CD4-positive, alpha-beta memory T cell (primary cell): ENCODE measurements around the gene TRIP4. TPM values are rescaled to one million over a fixed set of nuclear protein-coding genes. Genes with fewer than 3 reads are reported as not detected.
"Not testable (repeated sequence)": the region's sequence is repeated elsewhere in the genome, so short reads cannot be mapped to it uniquely, and the experiment has no call there.

Experiments used
- CTCF ChIA-PET: fragments of 350-600 bp; sonication (Branson Sonifier 250); formaldehyde crosslinking; loops from one replicate; lab custom pipeline; 2021; ENCODE audit warnings: inconsistent platforms; ENCODE audit not compliant: partially characterized antibody; lab: Charles Lee
- POLR2A ChIA-PET: fragments of 350-600 bp; sonication (Branson Sonifier 250); formaldehyde crosslinking; loops from one replicate; lab custom pipeline; 2021; ENCODE audit not compliant: partially characterized antibody; lab: Charles Lee
- DNase-seq, 5 donors: peaks; one replicate each; pipeline versions ENCODE4 v3.0.0 to v3.0.0-alpha.2; 2020 to 2022; ENCODE audit warnings: mixed read lengths in 1 of 5
- H3K27ac ChIP-seq: one replicate; pipeline ENCODE4 v1.7.0; 2013; ENCODE audit warnings: low read depth, low read length
- H3K27me3 ChIP-seq: 2 replicates; pipeline ENCODE4 v1.7.0; 2013; ENCODE audit warnings: mild to moderate bottlenecking, low read length, moderate library complexity; ENCODE audit not compliant: insufficient read depth
- H3K36me3 ChIP-seq: 2 replicates; pipeline ENCODE4 v1.7.0; 2013; ENCODE audit warnings: mild to moderate bottlenecking, low read length, moderate library complexity; ENCODE audit not compliant: insufficient read depth
- H3K4me1 ChIP-seq: 2 replicates; pipeline ENCODE4 v1.7.0; 2013; ENCODE audit warnings: mild to moderate bottlenecking, low read length, moderate library complexity; ENCODE audit not compliant: insufficient read depth
- H3K4me3 ChIP-seq, 2 donors: one replicate each; pipeline ENCODE4 v1.7.0; 2013; ENCODE audit warnings: low read length in 2 of 2, mild to moderate bottlenecking in 1 of 2
- H3K9me3 ChIP-seq, 2 donors: one replicate each; pipeline ENCODE4 v1.7.0; 2013; ENCODE audit warnings: low read length in 2 of 2, control low read depth in 1 of 2; ENCODE audit not compliant: control insufficient read depth in 1 of 2
- H3K27ac Mint-ChIP-seq, 7 donors: one replicate each; pipeline ENCODE4 v1.8.0; 2020 to 2021; ENCODE audit warnings: mixed read lengths in 7 of 7, mild to moderate bottlenecking in 6 of 7, inconsistent platforms in 3 of 7, moderate library complexity in 3 of 7
- H3K27me3 Mint-ChIP-seq, 2 donors: one replicate each; pipeline ENCODE4 v1.8.0; 2020 to 2021; ENCODE audit warnings: mixed read lengths in 2 of 2
- H3K36me3 Mint-ChIP-seq, 2 donors: one replicate each; pipeline ENCODE4 v1.8.0; 2020 to 2021; ENCODE audit warnings: mixed read lengths in 2 of 2, inconsistent platforms in 1 of 2, mild to moderate bottlenecking in 1 of 2
- H3K4me1 Mint-ChIP-seq, 4 donors: one replicate each; pipeline ENCODE4 v1.8.0; 2020 to 2021; ENCODE audit warnings: mixed read lengths in 4 of 4, mild to moderate bottlenecking in 1 of 4
- H3K4me3 Mint-ChIP-seq, 8 donors: one replicate each; pipeline ENCODE4 v1.8.0; 2020 to 2021; ENCODE audit warnings: mixed read lengths in 8 of 8, mild to moderate bottlenecking in 7 of 8, moderate library complexity in 6 of 8, inconsistent platforms in 3 of 8
- H3K9me3 Mint-ChIP-seq, 8 donors: one replicate each; pipeline ENCODE4 v1.8.0; 2020 to 2021; ENCODE audit warnings: mixed read lengths in 8 of 8, mild to moderate bottlenecking in 5 of 8, inconsistent platforms in 3 of 8, moderate library complexity in 1 of 8
- intact Hi-C: fragments of 100-400 bp; cut with micrococcal nuclease; formaldehyde crosslinking; loops from one replicate; pipeline ENCODE4 v1.15.1; 2023
- polyA plus RNA-seq, 2 donors: library from polyadenylated mRNA; unstranded; fragments of 300-500 nt; fragmentation: Illumina TruSeq; gene quantifications; one replicate each; pipeline ENCODE4 v1.2.3, GENCODE V29; 2021
- total RNA-seq, 2 experiments: library from RNA; stranded (reverse); gene quantifications; one replicate each; pipeline ENCODE4 v1.2.3, GENCODE V29; 2021

The TRIP4 gene
- total and polyA plus RNA-seq, 4 experiments from 2014 or later, result 28.2 to 37.1 (median 29.4) TPM

DNA sequence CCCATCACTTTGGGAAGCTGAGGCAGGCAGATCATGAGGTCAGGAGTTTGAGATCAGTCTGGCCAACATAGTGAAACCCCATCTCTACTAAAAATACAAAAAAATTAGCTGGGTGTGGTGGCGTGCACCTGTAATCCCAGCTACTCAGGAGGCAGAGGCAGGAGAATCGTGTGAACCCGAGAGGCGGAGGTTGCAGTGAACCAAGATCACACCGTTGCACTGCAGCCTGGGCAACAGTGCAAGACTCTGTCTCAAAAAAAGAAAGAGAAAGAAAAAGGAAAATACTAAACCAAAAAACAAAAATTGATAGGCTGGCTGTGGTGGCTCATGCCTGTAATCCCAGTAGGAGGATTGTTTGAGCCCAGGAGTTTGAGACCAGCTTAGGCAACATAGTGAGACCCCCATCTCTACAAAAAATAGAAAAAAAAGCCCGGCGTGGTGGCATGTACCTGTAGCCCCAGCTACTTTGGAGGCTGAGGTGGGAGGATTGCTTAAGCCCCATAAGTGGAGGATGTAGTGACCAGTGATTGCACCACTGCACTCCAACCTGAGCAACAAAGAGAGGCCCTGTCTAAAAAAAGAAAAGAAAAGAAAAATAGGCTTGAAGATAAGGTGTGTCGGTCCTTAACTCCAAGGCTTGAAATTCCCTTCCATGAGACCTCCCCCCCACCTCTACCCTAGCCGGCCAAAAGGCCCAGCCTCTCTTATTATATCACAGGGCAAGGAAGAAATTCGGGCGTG, 7.3 kb upstream of the TRIP4 start:
- POLR2A ChIA-PET, result interaction anchor here (0.6 kb wide), 1 partner anchor 217 kb away, joined by 3 read pairs; the partner anchor contains the start of gene PPIB
- intact Hi-C loops, result loop anchor here (2.0 to 10.0 kb wide), 2 partner anchors 45 to 285 kb away; partner anchors contain the start of genes CIAO2A and SNX1
- peaks cover 15% of the 10 kb centered on the region for H3K4me1 ChIP-seq
- H3K27ac ChIP-seq, result peak overlapping the region; percentile 14
- not testable (repeated sequence) for H3K27me3 ChIP-seq, DNase-seq, H3K9me3 ChIP-seq, H3K36me3 Mint-ChIP-seq, H3K27me3 Mint-ChIP-seq, H3K36me3 ChIP-seq, H3K9me3 Mint-ChIP-seq
- peak overlapping the region in 3 of 7 donors; percentile 13 to 59 (median 53) for H3K27ac Mint-ChIP-seq
- H3K4me3 Mint-ChIP-seq, result peak overlapping the region; percentile 89 to 98 (median 94)
- CTCF ChIA-PET, result interaction anchor here (0.6 kb wide), 1 partner anchor 175 kb away, joined by 3 read pairs; no protein-coding TSS in a partner anchor
- H3K4me1 Mint-ChIP-seq, result peaks cover 6 to 25% (median 10%) of the 10 kb centered on the region in 4 donors
- peak overlapping the region; percentile 55 to 62 for H3K4me3 ChIP-seq

GRCh38 chr15:64381000-64381751, 6.5 kb upstream of the TRIP4 start, which contains the start of gene PCLAF:
Gene PCLAF, minus strand, starts transcription at chr15:64381441. Its CDS starts 70 bp downstream, at chr15:64381371.
- peaks cover 0 to 4% of the 10 kb centered on the region in 2 donors for H3K36me3 Mint-ChIP-seq
- H3K4me1 Mint-ChIP-seq, result peaks cover 6 to 25% (median 10%) of the 10 kb centered on the region in 4 donors
- intact Hi-C loops, result loop anchor here (2.0 to 10.0 kb wide), 2 partner anchors 46 to 286 kb away; partner anchors contain the start of genes CIAO2A and SNX1
- Histone ChIP-seq H3K9me3 (no peaks in the 10 kb centered on the region), H3K36me3 (no peaks in the 10 kb centered on the region), H3K27me3 (no peaks in the 10 kb centered on the region), H3K4me3 (peak within 1 kb of the TSS; percentile 55 to 62), H3K27ac (peak within 1 kb of the TSS; percentile 14), H3K4me1 (peaks cover 15% of the 10 kb centered on the region)
- DNase-seq, result peak; percentile 85 to 93 (median 86)
- no peaks in the 10 kb centered on the region for H3K27me3 Mint-ChIP-seq
- ChIA-PET CTCF (no interaction called here), POLR2A (interaction anchor here (1.0 kb wide), 1 partner anchor 102 kb away, joined by 3 read pairs; no protein-coding TSS in a partner anchor)
- peak within 1 kb of the TSS; percentile 9 to 93 (median 84) for H3K27ac Mint-ChIP-seq
- H3K9me3 Mint-ChIP-seq, result no peaks in the 10 kb centered on the region
- H3K4me3 Mint-ChIP-seq, result peak within 1 kb of the TSS; percentile 89 to 98 (median 94)

- POLR2A ChIA-PET, result no interaction called here
- Histone ChIP-seq H3K4me3 (no peak overlapping the region), H3K27ac (no peak overlapping the region), H3K27me3 (no peaks in the 10 kb centered on the region), H3K36me3 (no peaks in the 10 kb centered on the region), H3K4me1 (peaks cover 20% of the 10 kb centered on the region), H3K9me3 (no peaks in the 10 kb centered on the region)
- H3K36me3 Mint-ChIP-seq, result peaks cover under 1 to 9% of the 10 kb centered on the region in 2 donors
- peaks cover 14 to 37% (median 20%) of the 10 kb centered on the region in 4 donors for H3K4me1 Mint-ChIP-seq
- no peak for DNase-seq
- intact Hi-C loops, result loop anchor here (10.0 kb wide), 1 partner anchor 289 kb away; the partner anchor contains the start of genes CIAO2A and SNX1
- no peak overlapping the region for H3K4me3 Mint-ChIP-seq
- CTCF ChIA-PET, result no interaction called here
- no peaks in the 10 kb centered on the region for H3K27me3 Mint-ChIP-seq
- no peak overlapping the region for H3K27ac Mint-ChIP-seq
- H3K9me3 Mint-ChIP-seq, result no peaks in the 10 kb centered on the region
Observed at GRCh38 chr15:64383760-64384159, 3.9 kb upstream of the TRIP4 start.

GRCh38 chr15:64386291-64386690, 1.3 kb upstream of the TRIP4 start:
- Mint-ChIP-seq H3K4me3 (peak overlapping the region in 2 of 8 donors; percentile 31 to 40), H3K27me3 (no peaks in the 10 kb centered on the region), H3K36me3 (peaks cover 6 to 8% of the 10 kb centered on the region in 2 donors), H3K4me1 (peaks cover 18 to 27% (median 23%) of the 10 kb centered on the region in 4 donors), H3K9me3 (no peaks in the 10 kb centered on the region), H3K27ac (no peak overlapping the region)
- Histone ChIP-seq H3K27ac (no peak overlapping the region), H3K4me1 (peaks cover 17% of the 10 kb centered on the region), H3K27me3 (no peaks in the 10 kb centered on the region), H3K36me3 (no peaks in the 10 kb centered on the region), H3K9me3 (no peaks in the 10 kb centered on the region), H3K4me3 (no peak overlapping the region)
- intact Hi-C loops, result loop anchor here (10.0 kb wide), 1 partner anchor 291 kb away; the partner anchor contains the start of genes CIAO2A and SNX1
- ChIA-PET POLR2A (interaction anchor here (2.7 to 2.9 kb wide), 2 partner anchors 30 to 223 kb away, joined by 28 to 38 read pairs; partner anchors contain the start of genes CSNK1G1 and PPIB), CTCF (interaction anchor here (1.7 to 2.4 kb wide), 2 partner anchors 27 to 267 kb away, joined by 4 to 15 read pairs; no protein-coding TSS in a partner anchor)
- DNase-seq, result no peak

DNA sequence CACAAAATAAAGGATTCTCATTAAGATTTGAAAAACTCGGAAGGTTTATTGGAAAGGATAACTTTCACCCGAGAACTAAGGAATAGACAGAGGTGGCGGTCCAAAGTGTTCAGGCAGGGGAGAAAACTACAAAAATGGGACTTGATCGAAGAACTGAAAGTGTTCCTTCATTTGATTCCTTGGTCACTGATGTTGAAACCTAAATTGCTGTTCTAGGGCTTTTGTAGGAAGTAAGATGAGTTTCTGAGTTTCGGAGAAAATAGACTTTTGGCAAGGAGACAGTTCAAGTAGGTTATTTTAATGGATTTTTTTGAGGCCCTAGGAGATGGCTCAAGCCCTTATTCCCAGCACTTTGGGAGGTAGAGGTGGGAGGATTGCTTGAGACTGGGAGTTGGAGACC, 1.4 kb downstream of the TRIP4 start:
- Histone ChIP-seq H3K9me3 (no peaks in the 10 kb centered on the region), H3K27me3 (no peaks in the 10 kb centered on the region), H3K36me3 (no peaks in the 10 kb centered on the region), H3K4me3 (no peak overlapping the region), H3K27ac (no peak overlapping the region), H3K4me1 (peaks cover 12% of the 10 kb centered on the region)
- DNase-seq, result no peak
- intact Hi-C loops, result loop anchor here (10.0 kb wide), 1 partner anchor 294 kb away; the partner anchor contains the start of genes CIAO2A and SNX1
- ChIA-PET POLR2A (interaction anchor here (2.1 to 2.9 kb wide), 3 partner anchors 33 to 505 kb away, joined by 17 to 38 read pairs (median 28); partner anchors contain the start of genes CSNK1G1 and PPIB), CTCF (interaction anchor here (2.3 kb wide), 1 partner anchor 34 kb away, joined by 6 read pairs; no protein-coding TSS in a partner anchor)
- H3K36me3 Mint-ChIP-seq, result peaks cover 11 to 13% of the 10 kb centered on the region in 2 donors
- H3K4me3 Mint-ChIP-seq, result peak overlapping the region; percentile 32 to 100 (median 88)
- H3K27ac Mint-ChIP-seq, result peak overlapping the region in 5 of 7 donors; percentile 6 to 86 (median 80)
- no peaks in the 10 kb centered on the region for H3K27me3 Mint-ChIP-seq
- peaks cover 18 to 21% (median 19%) of the 10 kb centered on the region in 4 donors for H3K4me1 Mint-ChIP-seq
- H3K9me3 Mint-ChIP-seq, result no peaks in the 10 kb centered on the region

GRCh38 chr15:64392471-64392870, 4.8 kb downstream of the TRIP4 start:
- peaks cover 16 to 19% (median 17%) of the 10 kb centered on the region in 4 donors for H3K4me1 Mint-ChIP-seq

More at GRCh38 chr15:64392471-64392870, 4.8 kb downstream of the TRIP4 start:
- DNase-seq, H3K27me3 ChIP-seq, H3K4me3 Mint-ChIP-seq, H3K27me3 Mint-ChIP-seq, CTCF ChIA-PET, H3K4me3 ChIP-seq, H3K9me3 Mint-ChIP-seq, H3K9me3 ChIP-seq, POLR2A ChIA-PET, H3K27ac ChIP-seq, intact Hi-C loops: not testable (repeated sequence)
- Mint-ChIP-seq H3K36me3 (peaks cover 28 to 36% of the 10 kb centered on the region in 2 donors), H3K27ac (peak overlapping the region in 2 of 7 donors; percentile 15 to 70)
- Histone ChIP-seq H3K4me1 (peaks cover 12% of the 10 kb centered on the region), H3K36me3 (peaks cover 15% of the 10 kb centered on the region)
